Epidermal melanocyte (primary cell): ENCODE results near the gene OPTC.

Experiments used
- DNase-seq: peaks from one replicate; pipeline ENCODE4 v3.0.0; 2011; ENCODE audit warnings: low spot score; ENCODE audit not compliant: insufficient read length

OPTC gene

GRCh38 chr1:203490607-203491006, 3.3 kb upstream of the OPTC start:
- no peak for DNase-seq

GRCh38 chr1:203491664-203492063, 2.3 kb upstream of the OPTC start:
- DNase-seq: no peak

DNA sequence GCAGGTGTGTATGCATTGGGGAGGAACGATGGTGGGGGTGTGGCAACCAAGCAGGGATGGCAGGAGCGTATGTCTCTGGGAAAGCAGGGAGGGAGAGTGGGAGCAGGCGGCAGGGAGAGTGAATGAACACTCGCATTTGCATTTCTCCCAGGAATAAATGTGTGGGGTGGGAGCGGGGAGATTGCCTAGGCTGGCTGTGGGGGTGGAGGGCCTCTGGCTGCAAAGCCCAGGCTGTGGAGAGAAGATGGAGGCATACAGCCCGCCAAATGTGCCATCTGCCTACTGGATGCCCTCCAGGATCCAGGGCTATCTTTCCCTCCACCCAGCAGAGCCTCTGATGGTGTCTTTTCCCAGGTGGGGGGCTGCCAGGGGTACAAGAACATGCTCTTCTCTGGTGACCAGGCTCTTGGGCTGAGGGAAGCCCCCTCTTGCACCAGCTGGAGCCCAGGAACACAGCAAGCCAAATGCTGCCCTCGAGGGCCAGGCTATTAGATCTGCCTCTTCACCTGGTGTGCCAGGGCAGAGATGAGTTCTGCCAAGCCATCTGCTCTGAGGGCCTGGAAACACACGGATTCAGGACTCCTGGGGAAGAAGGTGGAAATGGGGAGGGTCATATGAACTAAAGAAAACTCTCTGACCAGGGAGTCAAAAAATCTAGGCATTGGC, 1.7 kb upstream of the OPTC start:
- no peak for DNase-seq

DNA sequence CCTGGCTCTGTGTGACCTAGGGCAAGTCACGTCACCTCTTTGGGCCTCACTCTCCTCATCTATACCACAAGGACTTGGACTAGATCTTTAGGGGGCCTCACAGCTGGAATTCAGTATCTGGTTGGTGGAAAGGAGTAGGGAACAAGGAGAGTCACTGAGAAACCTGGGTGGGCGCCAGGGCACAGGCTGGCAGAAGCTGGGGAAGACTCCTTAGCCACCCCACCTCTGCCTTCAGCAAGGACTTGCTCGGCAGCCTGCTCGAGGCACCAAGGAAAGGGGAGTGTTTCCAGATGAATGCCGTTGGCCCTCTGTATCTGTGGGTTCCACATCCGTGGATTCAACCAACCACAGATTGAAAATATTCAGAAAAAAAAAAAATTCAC, 1.2 kb upstream of the OPTC start:
- no peak for DNase-seq

DNA sequence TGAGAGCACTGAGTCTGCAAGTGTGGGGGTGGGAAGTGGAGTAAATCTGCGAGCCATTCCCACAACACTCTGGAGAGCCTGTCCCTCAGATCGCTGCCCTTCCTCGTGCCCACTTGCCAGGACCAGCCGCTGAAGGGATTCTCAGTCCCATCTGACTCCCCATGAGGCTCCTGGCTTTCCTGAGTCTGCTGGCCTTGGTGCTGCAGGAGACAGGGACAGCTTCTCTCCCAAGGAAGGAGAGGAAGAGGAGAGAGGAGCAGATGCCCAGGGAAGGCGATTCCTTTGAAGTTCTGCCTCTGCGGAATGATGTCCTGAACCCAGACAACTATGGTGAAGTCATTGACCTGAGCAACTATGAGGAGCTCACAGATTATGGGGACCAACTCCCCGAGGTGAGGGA, 1.9 kb downstream of the OPTC start:
- DNase-seq: no peak

DNA sequence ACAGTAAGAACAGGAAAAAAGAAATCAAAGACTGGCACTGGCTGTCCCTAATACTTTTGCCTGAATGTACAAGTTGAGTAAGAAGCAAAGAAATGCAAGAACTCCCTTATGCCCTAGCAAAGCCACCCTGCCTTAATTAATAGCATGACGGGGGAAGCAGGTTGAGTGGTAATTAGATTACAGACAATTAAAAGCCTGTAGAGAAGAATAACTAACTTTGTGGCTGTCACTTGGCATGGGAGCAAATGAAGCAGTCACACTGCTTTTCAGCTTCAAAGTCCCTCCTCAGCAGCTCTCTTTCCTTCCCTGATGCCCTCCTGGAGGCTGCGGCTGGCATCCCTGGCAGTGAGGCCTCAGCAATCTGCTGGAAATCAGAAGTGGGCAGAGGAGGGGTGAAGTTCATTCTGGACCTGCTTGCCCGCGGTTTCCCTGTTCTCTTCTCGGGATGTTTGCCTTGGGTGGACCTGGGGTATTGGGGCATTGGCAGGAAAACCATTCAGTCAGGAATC, 3.4 kb downstream of the OPTC start:
- no peak for DNase-seq

- DNase-seq: no peak
Observed at GRCh38 chr1:203499643-203500278, 5.8 kb downstream of the OPTC start.

GRCh38 chr1:203500279-203500678, 6.3 kb downstream of the OPTC start:
- DNase-seq: no peak

DNA sequence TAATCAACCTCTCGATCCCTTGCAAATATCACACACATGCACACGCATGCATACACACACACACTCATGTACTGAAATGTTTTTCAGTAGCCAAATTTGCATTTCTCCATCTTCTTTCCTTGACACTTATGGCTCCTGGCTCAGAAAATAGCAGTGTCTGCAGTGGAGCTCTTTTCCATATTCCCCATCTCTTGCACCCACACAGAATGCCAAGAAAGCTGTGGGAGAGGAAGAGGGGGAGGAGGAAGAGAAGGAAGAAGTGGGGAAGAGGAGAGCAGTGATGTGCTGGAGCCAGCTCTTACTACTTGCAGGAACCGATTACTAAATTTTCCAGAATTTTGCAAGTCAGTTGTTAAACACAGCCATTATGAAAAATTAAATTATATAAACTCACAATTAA, 9.9 kb downstream of the OPTC start:
- no peak for DNase-seq

DNA sequence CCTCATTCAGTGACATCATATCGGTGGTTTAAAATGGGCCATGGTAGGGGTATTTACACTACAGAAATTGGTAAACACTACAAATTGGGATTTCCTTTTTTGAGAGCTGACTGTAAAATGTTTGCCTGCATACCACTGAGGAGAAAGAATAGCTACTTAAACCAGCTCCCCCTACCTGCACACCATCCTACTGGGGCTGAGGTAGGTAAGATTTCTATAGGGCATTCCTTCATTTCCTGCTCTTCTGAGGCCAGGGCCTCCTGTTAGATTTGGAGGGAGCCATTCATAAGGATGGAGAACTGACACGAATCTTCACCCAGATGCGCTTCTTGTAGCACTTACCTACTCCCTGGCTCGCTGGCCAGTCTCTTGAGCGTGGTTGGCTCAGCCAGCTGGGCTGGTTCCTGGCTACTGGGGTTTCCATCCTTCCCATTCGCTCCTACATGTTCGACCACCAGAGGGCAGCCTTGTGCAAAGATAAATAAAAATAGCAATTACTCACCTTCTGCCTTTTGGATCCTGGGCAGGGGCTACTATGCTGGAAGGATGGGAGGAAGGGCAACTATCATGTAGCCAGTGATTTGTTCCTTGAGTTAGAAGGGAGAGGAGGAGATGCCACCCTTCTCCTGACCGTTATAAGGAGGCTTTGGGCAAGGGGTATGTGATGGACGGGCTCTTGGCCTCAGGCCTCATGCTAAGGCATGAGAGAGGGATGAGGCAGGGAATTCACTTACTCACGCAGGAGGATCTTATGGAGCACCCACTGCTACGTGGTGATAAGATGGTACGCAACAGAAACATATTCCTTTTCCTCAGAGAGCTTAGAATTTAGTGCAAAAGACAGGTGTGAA, 10.7 kb downstream of the OPTC start:
- peak; percentile 93 for DNase-seq

GRCh38 chr1:203505526-203506204, 11.7 kb downstream of the OPTC start:
- no peak for DNase-seq

DNA sequence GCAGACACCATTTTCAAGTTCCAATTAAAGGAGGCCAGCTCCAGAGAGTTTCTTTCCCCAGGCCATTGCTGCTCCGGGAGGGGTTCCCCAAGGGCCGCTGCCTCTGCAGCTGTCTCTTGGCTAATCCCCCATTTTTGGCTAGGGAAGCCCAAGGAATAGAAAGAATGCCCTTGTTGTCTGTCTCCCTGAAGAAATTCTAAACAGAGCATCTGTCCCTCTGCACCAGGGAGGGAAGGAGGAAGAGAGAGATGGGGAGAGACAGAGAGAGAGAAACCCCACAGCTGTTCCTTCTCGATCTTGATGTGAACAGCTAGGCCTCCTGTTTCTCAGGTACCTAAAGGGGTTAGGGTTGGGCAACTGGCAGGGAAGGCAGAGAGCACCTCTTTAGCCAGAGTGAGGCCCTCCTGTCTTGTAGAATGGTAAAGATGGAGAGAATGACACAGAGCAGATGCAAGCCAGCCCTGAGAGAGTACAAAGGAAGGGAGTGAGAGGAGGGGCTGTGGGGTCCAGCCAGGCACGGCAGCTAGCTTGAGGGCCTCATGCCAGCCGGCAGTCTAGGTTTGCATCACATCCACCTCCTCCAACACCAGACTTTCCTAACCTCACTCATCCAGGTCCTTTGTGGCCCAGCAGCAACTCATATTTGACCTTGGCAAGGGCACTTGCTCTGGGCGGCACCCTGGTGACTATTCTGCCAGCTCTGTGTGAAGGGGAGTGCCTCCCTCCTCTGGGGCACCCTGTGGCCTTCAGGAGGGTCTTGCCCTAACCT, 13.1 kb downstream of the OPTC start:
- DNase-seq: peak; percentile 83

DNA sequence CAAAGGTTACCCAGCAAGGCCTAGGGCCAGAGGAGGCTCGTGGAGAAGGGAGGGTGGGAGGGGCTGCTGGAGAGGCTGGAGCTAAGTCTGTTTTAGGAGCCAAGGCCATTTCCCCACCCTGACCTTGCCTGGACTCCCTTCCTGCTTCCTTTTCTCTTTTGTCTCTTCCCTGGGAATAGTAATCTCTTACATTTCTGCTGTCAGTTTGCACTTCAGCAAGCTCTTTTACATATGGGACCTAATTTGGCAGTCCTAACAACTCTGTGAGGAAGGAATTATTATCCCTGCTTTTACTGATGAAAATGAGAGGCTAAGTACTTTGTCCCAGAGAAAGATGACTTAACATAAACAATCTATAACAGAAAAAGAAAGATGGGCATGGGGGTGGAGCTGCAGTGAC, 13.8 kb downstream of the OPTC start:
- DNase-seq: no peak

- DNase-seq: no peak
Observed at GRCh38 chr1:203508463-203509073, 14.6 kb downstream of the OPTC start.

GRCh38 chr1:203509135-203509534, 15.2 kb downstream of the OPTC start:
- no peak for DNase-seq

DNA sequence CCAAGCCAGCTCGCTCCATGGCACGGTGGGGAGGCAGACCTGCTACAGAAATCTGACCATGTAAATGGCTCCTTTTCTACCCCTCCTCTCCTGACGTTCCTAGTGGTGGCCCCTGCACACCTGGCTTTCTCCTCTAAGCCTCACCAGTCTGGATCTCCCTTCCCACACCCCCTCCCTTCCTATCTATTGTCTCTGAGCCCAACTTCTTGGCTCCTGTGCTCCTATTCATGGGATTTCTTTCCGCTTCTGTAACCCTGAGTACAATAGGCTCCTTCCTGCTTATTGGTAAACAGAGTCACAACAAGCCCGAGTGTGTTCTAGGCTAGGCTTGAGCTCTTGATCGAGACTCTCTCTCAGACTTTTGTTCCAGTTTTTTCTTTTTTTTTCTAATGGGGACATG, 17.6 kb downstream of the OPTC start:
- no peak for DNase-seq

DNA sequence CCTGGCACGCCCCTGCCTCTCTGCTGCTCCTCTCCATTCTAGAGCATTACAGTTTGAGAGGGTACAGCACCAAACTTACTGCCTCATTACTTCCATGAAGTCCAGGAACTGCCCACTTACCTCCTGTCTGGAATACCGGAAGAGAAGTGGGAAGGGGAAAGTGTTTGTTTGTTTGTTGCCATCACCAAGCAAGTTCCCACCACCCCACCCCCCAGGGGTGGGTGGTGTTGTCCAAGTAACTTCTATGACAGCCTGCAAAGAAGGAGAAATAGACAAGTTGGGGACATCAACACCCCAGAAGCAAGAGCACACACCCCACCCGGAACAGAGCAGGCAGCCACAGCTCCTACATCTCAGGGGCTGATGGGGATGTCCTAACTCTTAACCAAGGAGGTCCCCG, 18.0 kb downstream of the OPTC start:
- DNase-seq: no peak

GRCh38 chr1:203512517-203512847, 18.5 kb downstream of the OPTC start:
- DNase-seq: no peak

GRCh38 chr1:203512848-203513584, 19.1 kb downstream of the OPTC start:
- DNase-seq: peak; percentile 82

DNA sequence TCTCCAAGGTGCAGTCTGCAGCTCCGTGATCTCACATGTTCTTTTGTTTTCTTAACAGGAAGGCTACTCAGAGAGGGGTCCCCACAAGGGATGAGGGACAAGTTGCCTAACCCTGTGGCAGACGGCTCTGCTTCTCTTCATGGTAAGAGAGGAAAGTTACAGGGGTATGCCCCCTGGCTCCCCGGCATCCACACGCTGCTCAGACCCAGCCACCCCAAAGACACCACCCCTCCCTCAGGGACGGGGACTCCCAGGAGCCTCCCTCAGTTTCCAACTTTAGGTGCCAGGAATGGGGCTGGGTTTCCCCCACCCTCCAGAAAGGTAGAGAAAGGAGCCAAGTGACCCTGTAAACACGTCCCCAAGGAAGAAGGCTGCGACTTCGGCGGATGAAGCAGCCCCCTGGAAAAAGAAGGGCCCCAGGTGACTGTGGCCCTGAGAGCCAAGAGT, 19.7 kb downstream of the OPTC start:
- no peak for DNase-seq
